ENCODE data around the gene SPAG16.

The SPAG16 gene

DNA sequence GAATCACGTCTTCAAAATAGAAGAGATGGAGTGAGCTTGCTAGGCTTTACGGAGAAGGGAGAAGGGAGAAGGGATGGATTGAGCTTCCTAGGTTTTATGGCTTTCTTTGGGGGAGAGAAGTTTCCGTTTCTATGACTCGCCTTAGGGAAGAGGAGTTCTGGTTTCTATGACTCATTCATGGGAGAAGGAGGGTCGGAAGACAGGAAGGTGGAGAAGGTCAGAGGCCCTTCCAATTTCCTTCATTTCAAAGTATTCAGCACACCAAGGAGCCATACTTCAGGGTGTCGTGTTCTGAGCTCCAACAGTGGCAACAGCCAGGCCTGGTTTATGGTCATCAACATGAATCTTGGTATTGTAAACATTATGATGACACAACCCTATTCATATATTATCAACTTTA lies 841.9 kb downstream of the SPAG16 start:
- no peak overlapping the region for H3K4me3 ChIP-seq (ENCODE audit: low read depth, low read length)
- CTCF ChIA-PET, result no interaction called here
- TF ChIP-seq, protein P1, sequence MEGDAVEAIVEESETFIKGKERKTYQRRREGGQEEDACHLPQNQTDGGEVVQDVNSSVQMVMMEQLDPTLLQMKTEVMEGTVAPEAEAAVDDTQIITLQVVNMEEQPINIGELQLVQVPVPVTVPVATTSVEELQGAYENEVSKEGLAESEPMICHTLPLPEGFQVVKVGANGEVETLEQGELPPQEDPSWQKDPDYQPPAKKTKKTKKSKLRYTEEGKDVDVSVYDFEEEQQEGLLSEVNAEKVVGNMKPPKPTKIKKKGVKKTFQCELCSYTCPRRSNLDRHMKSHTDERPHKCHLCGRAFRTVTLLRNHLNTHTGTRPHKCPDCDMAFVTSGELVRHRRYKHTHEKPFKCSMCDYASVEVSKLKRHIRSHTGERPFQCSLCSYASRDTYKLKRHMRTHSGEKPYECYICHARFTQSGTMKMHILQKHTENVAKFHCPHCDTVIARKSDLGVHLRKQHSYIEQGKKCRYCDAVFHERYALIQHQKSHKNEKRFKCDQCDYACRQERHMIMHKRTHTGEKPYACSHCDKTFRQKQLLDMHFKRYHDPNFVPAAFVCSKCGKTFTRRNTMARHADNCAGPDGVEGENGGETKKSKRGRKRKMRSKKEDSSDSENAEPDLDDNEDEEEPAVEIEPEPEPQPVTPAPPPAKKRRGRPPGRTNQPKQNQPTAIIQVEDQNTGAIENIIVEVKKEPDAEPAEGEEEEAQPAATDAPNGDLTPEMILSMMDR (IDR thresholded peaks at IDR 0.05; ENCODE audit: insufficient read depth, low read length, missing control alignments), result no peak
- no peak for DNase-seq (ENCODE audit: low read depth, low spot score)
- POLR2A ChIA-PET, result no interaction called here

DNA sequence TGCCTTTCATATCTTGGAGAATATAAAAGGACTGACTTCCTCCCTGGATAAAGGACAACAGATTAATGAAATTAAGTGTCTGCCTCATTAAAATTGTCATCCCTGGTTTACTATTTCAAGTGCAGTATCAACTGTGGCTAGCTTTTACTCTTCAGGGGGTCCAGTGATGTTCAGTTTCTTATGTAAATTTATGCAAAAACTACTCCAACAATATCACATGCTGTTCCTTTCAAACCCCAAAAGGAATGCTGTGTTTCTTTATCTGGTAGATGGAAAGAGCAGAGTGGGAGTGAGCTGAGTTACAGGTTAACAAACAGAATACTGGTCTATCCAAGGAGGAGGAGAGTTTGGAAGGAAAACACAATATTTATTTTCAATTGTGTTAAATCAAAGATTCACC lies 842.9 kb downstream of the SPAG16 start:
- ChIA-PET CTCF (interaction anchor here (0.7 kb wide), 1 partner anchor 146 kb away, joined by 3 read pairs; no protein-coding TSS in a partner anchor), POLR2A (no interaction called here)
- DNase-seq (ENCODE audit: low read depth, low spot score), result no peak
- no peak overlapping the region for H3K4me3 ChIP-seq (ENCODE audit: low read depth, low read length)
- TF ChIP-seq, protein P1 (IDR thresholded peaks at IDR 0.05; ENCODE audit: insufficient read depth, low read length, missing control alignments), result no peak

DNA sequence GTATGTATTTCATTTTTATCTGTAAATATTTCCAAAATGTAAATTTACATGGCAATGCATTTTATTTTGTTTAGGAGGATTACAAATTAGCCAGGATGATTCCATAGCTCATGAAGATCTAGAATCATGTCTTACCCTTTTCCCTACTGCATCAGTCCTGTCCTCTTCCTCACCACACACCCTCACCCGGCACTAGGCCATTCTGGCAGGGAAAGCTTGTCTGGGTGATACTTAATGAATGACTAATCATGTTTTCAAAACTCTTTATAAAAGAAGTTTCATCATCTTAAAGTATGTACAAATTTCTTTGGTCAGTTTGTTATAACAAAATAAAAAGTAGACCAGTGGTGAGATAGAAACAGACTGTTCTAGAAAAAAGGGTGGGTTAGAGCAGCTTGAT lies 843.3 kb downstream of the SPAG16 start:
- H3K4me3 ChIP-seq (ENCODE audit: low read depth, low read length), result no peak overlapping the region
- TF ChIP-seq, protein P1 (IDR thresholded peaks at IDR 0.05; ENCODE audit: insufficient read depth, low read length, missing control alignments), result no peak
- peak; percentile 49 for DNase-seq (ENCODE audit: low read depth, low spot score)
- ChIA-PET CTCF (interaction anchor here (0.7 to 1.1 kb wide), 2 partner anchors 13 to 146 kb away, joined by 3 to 4 read pairs; no protein-coding TSS in a partner anchor), POLR2A (no interaction called here)

DNA sequence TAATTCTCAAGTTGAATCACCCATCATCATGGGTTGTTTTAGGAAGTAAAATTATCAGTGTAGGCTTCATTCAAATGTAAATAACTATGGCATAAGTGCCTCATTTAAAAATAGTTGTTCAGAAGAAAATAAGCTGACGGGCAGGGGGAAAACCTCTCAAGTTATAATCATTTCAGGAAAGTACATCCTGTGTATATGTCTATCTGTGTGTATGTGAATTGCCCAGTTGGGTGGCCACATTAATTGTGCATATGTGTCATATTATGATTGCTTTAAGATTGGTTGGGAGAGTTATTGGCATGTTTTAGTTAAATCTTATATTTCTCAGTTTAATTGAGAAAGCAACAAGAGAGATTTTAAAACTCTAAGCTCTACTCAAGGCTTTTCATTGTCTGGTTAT lies 843.8 kb downstream of the SPAG16 start:
- POLR2A ChIA-PET, result no interaction called here
- TF ChIP-seq, protein P1 (IDR thresholded peaks at IDR 0.05; ENCODE audit: insufficient read depth, low read length, missing control alignments), result no peak
- no peak overlapping the region for H3K4me3 ChIP-seq (ENCODE audit: low read depth, low read length)
- no peak for DNase-seq (ENCODE audit: low read depth, low spot score)
- CTCF ChIA-PET, result interaction anchor here (1.1 kb wide), 1 partner anchor 12 kb away, joined by 4 read pairs; no protein-coding TSS in a partner anchor

DNA sequence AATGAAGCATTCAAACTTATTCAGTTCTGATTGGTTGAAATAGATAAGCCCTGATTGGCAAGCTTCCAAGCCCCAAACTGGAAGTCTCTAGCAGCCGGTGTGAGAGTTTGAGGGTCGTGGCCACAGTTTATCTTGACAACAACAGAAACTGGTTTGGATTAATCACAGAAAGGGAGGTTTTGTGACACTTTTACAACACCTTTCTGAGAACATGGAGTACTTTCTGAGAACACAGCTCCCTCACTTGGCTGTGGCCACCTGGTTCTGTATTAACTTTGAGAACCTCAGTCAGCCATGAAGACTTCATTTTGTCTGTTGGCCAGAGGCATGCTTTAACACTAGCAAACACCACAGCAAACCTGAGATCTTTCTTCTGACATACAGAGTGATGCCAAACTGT lies 845.9 kb downstream of the SPAG16 start:
- no peak overlapping the region for H3K4me3 ChIP-seq (ENCODE audit: low read depth, low read length)
- DNase-seq (ENCODE audit: low read depth, low spot score), result no peak
- TF ChIP-seq, protein P1 (IDR thresholded peaks at IDR 0.05; ENCODE audit: insufficient read depth, low read length, missing control alignments), result no peak
- POLR2A ChIA-PET, result no interaction called here
- CTCF ChIA-PET, result no interaction called here

DNA sequence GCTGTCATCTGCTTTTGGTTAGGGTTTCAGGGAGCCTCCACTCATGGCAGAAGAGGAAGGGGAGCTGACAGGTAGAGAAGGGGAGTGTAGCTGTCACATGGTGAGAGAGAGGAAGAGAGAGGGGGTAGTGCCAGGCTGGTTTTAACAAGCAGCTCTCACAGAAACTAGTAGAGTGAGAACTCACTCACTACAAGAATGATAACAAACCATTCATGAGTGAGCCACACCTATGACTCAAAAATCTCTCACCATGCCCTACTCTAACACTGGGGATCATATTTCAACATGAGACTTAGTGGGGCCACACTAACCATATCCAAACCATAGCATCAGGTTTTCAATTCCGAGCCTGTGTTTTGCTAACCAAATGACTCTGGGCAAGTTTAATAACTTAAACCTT lies 851.7 kb downstream of the SPAG16 start:
- no peak for DNase-seq (ENCODE audit: low read depth, low spot score)
- TF ChIP-seq, protein P1 (IDR thresholded peaks at IDR 0.05; ENCODE audit: insufficient read depth, low read length, missing control alignments), result no peak
- ChIA-PET CTCF (no interaction called here), POLR2A (no interaction called here)
- no peak overlapping the region for H3K4me3 ChIP-seq (ENCODE audit: low read depth, low read length)
